Transverse colon (tissue), 4 donors: ENCODE data around the gene BHLHE23. TPM values are rescaled to one million over a fixed set of nuclear protein-coding genes. Genes with fewer than 3 reads are reported as not detected.
"Not testable (repeated sequence)": the region's sequence is repeated elsewhere in the genome, so short reads cannot be mapped to it uniquely, and the experiment has no call there.

Source experiments
- DNase-seq: peaks from one replicate; pipeline ENCODE4 v3.0.0-alpha.2; 2019
- H3K27ac ChIP-seq, 4 donors: fragments of 200-600 bp; sonication (generic); 2 replicates each; pipeline ENCODE4 v1.5.1; 2016 to 2018; ENCODE audit warnings: inconsistent platforms in 4 of 4
- H3K27me3 ChIP-seq: fragments of 200-600 bp; sonication (generic); 2 replicates; pipeline ENCODE4 v1.5.1; 2017; ENCODE audit warnings: inconsistent platforms
- H3K36me3 ChIP-seq, 4 donors: fragments of 200-600 bp; sonication (generic); 2 replicates each; pipeline ENCODE4 v1.5.1; 2017 to 2019; ENCODE audit warnings: inconsistent platforms in 4 of 4
- H3K4me1 ChIP-seq, 4 donors: fragments of 200-600 bp; sonication (generic); 2 replicates each; pipeline ENCODE4 v1.5.1; 2017 to 2020; ENCODE audit warnings: inconsistent platforms in 4 of 4
- H3K4me3 ChIP-seq, 4 donors: fragments of 200-600 bp; sonication (generic); 1 replicate in 1 of 4; 2 replicates in 3 of 4; pipeline versions ENCODE4 v1.5.1 to v1.6.1; 2017 to 2019; ENCODE audit warnings: inconsistent platforms in 4 of 4
- H3K9me3 ChIP-seq, 2 donors: fragments of 200-600 bp; sonication (generic); 2 replicates each; pipeline ENCODE4 v1.5.1; 2017 to 2019; ENCODE audit warnings: inconsistent platforms in 2 of 2
- EP300 ChIP-seq: sonication (generic); formaldehyde crosslinking; IDR thresholded peaks from one replicate; pipeline ENCODE4 v1.6.1; 2017; ENCODE audit warnings: antibody characterized with exemption, low read depth
- POLR2A ChIP-seq: fragments of 450-650 bp; IDR thresholded peaks from one replicate; pipeline ENCODE4 v1.6.1; 2016; ENCODE audit warnings: antibody characterized with exemption, mild to moderate bottlenecking, moderate library complexity
- POLR2AphosphoS5 ChIP-seq, 3 donors: sonication (generic); formaldehyde crosslinking; IDR thresholded peaks; one replicate each; pipeline ENCODE4 v1.6.1; 2016; ENCODE audit warnings: antibody characterized with exemption in 3 of 3
- WGBS, 2 donors: methylation state at CpG; one replicate each; pipeline ENCODE4 v1.1.5; 2018; ENCODE audit warnings: low coverage in 1 of 2; 5-methylcytosine and 5-hydroxymethylcytosine counted together
- in situ Hi-C, 4 donors: fragments of 200-750 bp; cut with MboI; loops; one replicate each; pipeline versions ENCODE4 v1.15.0 to v1.15.1; 2017; ENCODE audit warnings: low sequenced_read_pairs in 3 of 4, low pct_ligation_motif_present in 1 of 4, low pct_unique_long_range_greater_than_20kb in 1 of 4
- intact Hi-C: fragments of 100-400 bp; cut with DNase I; formaldehyde crosslinking; loops from one replicate; pipeline ENCODE4 v1.15.1; 2023; ENCODE audit warnings: low total_unique reads
- total RNA-seq, 4 donors: library from RNA; depleted of rRNA; stranded (reverse); fragments of >200 nt; gene quantifications; one replicate each; pipeline ENCODE4 v1.1.0, GENCODE V29; 2016
- TF ChIP-seq, protein P1 (sequence below), 5 experiments: fragments of 200-600 bp in 3 of 5; fragments of 450-650 bp in 2 of 5; sonication (generic) in 3 of 5; IDR thresholded peaks; 1 replicate in 2 of 5; 2 replicates in 3 of 5; pipeline ENCODE4 v1.5.1; 2016 to 2017; ENCODE audit warnings: antibody characterized with exemption in 5 of 5, inconsistent platforms in 3 of 5, mild to moderate bottlenecking in 2 of 5, moderate library complexity in 1 of 5

The BHLHE23 gene
- total RNA-seq, 4 donors from 2014 or later, result not detected

DNA sequence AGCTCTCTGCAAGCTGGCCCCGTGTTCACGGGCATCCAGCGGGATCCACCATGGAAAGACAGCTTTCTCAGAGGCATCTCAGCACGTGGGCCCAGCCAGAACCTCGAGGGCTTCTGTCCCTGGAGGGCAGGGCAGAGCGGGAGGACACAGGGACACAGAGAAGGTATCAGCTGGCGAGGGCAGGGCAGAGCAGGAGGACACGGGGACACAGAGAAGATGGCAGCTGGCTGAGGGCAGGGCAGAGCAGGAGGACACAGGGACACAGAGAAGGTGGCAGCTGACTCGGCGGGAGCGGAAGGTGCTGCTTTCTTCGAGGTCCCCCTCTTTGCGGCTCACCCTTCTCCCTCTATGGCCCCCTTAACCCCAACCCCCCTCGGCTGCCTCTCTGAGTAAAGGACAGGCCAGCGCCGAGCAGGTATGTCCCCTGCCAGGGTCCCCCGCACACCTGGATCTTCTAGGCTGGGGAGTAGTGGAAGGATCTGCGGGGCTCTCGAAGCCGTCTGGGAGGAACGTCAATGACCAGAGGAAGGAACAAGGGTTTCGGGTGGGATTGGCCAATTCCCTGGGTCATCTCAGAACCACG lies 28.9 kb upstream of the BHLHE23 start:
- H3K27ac ChIP-seq, result no peak overlapping the region
- DNase-seq, result no peak
- 81 to 89% methylated on average over 7 to 23 of the region's 23 CpGs for WGBS, 2 donors

GRCh38 chr20:63034710-63035602 lies 28.2 kb upstream of the BHLHE23 start:
- H3K4me3 ChIP-seq, H3K9me3 ChIP-seq, DNase-seq, H3K27ac ChIP-seq, H3K4me1 ChIP-seq, H3K36me3 ChIP-seq, in situ Hi-C loops, intact Hi-C loops: not testable (repeated sequence)
- 88% methylated on average over 24 of the region's 44 CpGs; no CpG with 5 or more reads in 1 of the 2 donors for WGBS, 2 donors
- peaks cover 88% of the 10 kb centered on the region for H3K27me3 ChIP-seq

More for the DNA sequence above, 28.9 kb upstream of the BHLHE23 start:
- no peak overlapping the region for H3K4me3 ChIP-seq
- peaks cover 88% of the 10 kb centered on the region for H3K27me3 ChIP-seq
- no peaks in the 10 kb centered on the region for H3K36me3 ChIP-seq
- H3K4me1 ChIP-seq, result peaks cover 0 to 7% (median 0%) of the 10 kb centered on the region in 4 donors
- intact Hi-C loops (no loop called here), in situ Hi-C loops (no loop called here)
- H3K9me3 ChIP-seq, result no peaks in the 10 kb centered on the region
- TF ChIP-seq, protein P1, sequence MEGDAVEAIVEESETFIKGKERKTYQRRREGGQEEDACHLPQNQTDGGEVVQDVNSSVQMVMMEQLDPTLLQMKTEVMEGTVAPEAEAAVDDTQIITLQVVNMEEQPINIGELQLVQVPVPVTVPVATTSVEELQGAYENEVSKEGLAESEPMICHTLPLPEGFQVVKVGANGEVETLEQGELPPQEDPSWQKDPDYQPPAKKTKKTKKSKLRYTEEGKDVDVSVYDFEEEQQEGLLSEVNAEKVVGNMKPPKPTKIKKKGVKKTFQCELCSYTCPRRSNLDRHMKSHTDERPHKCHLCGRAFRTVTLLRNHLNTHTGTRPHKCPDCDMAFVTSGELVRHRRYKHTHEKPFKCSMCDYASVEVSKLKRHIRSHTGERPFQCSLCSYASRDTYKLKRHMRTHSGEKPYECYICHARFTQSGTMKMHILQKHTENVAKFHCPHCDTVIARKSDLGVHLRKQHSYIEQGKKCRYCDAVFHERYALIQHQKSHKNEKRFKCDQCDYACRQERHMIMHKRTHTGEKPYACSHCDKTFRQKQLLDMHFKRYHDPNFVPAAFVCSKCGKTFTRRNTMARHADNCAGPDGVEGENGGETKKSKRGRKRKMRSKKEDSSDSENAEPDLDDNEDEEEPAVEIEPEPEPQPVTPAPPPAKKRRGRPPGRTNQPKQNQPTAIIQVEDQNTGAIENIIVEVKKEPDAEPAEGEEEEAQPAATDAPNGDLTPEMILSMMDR (IDR thresholded peaks at IDR 0.05), result no peak
- no peak for TF ChIP-seq EP300
- TF ChIP-seq POLR2AphosphoS5 (IDR thresholded peaks at IDR 0.05), result no peak
- no peak for TF ChIP-seq POLR2A

DNA sequence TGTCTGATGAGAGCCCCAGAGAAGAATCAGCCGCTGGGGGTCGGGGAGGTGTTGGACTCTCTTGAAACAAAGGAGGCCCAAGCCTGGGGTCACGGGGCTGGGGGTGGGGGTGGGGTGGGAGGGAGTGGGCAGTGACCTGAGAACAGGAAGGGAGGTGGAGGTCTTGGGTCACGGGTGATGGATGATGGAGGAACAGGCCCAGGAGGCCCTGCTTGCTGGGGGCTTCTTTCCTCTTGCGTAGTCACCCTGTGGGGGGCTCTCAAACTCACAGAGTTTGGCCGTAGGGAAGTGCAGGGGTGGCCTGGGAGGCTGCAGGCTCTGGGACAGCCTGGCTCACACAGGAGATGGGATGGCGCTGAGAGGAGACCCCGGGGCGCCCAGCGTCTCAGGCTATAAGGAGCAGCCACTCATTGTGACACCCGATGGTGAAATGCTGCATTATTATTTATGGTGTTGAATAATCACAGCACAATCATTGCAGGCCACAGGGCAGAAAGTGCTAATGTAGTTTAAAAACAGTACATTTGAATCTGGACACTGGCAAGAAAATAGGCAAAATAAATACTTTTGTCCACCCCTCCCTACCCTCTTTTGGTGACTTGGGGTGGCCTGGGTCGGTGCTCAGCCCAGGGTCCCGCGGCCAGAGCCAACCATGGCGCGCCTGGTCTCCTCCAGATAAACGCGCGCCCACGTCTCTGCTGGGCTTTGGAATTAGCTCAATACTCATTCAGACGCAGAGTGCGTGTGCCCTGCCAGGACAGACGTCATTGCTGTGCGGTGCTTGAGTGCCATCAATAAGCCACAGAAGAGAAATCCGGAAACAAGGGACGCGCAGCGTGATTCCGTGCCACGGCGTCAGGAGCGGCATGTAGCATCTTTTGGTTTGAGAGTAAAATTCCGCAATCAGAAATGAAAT lies 27.3 kb upstream of the BHLHE23 start:
- WGBS, 2 donors, result 34 to 80% methylated on average over 6 to 33 of the region's 33 CpGs
- intact Hi-C loops (no loop called here), in situ Hi-C loops (no loop called here)
- H3K27ac ChIP-seq, result no peak overlapping the region
- H3K27me3 ChIP-seq, result peaks cover 83% of the 10 kb centered on the region
- H3K4me1 ChIP-seq, result peaks cover 0 to 7% (median 0%) of the 10 kb centered on the region in 4 donors
- no peaks in the 10 kb centered on the region for H3K9me3 ChIP-seq
- no peak for DNase-seq
- no peak for TF ChIP-seq EP300
- TF ChIP-seq POLR2AphosphoS5 (IDR thresholded peaks at IDR 0.05), result no peak
- TF ChIP-seq, protein P1 (IDR thresholded peaks at IDR 0.05), result no peak
- TF ChIP-seq POLR2A, result no peak
- no peaks in the 10 kb centered on the region for H3K36me3 ChIP-seq
- no peak overlapping the region for H3K4me3 ChIP-seq

GRCh38 chr20:63032861-63033793 lies 26.4 kb upstream of the BHLHE23 start:
- Histone ChIP-seq H3K27me3 (peaks cover 88% of the 10 kb centered on the region), H3K4me3 (no peak overlapping the region), H3K27ac (no peak overlapping the region), H3K4me1 (peaks cover 0 to 7% (median 0%) of the 10 kb centered on the region in 4 donors), H3K9me3 (no peaks in the 10 kb centered on the region), H3K36me3 (no peaks in the 10 kb centered on the region)
- 12% methylated on average over 34 of the region's 34 CpGs; no CpG with 5 or more reads in 1 of the 2 donors for WGBS, 2 donors
- in situ Hi-C loops, result no loop called here
- no peak for DNase-seq
- intact Hi-C loops, result no loop called here
- TF ChIP-seq, protein P1 (IDR thresholded peaks at IDR 0.05), result no peak
- TF ChIP-seq POLR2A (no peak), EP300 (no peak), POLR2AphosphoS5 (IDR thresholded peaks at IDR 0.05) (no peak)
